ENCODE results near the gene YARS2. TPM values are rescaled to one million over a fixed set of nuclear protein-coding genes. Genes with fewer than 3 reads are reported as not detected.

Gene YARS2
- total and polyA plus RNA-seq, 9 donors: 19.6 to 23.5 (median 21.4) TPM

DNA sequence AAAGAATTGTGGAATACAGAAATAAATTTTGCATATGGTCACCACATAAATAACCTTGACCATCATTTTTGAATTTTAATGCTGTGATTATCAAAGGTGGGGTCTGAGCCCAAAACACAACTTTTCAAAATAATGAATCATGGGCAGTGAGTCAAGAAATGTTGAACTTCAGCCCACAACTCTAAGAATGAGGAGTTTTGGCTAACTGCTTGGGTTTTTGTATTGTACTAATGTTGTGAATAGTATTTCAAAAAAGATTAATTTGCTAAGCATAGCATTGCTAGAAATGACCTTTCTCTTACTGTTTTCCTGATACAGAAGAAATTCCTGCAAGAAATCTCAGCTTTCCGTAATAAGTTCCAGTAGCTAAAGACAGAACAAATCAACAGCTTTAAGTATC, 24.4 kb upstream of the YARS2 start:
- H3K36me3 ChIP-seq (ENCODE audit: control insufficient read depth, insufficient read depth, low read length): no peaks in the 10 kb centered on the region
- no peaks in the 10 kb centered on the region for H3K4me1 ChIP-seq (ENCODE audit: control insufficient read depth, insufficient read depth, low read length)
- no peaks in the 10 kb centered on the region for H3K9me3 ChIP-seq (replicated peaks; ENCODE audit: control insufficient read depth, low read depth, low read length)
- no CpG with 5 or more reads among the region's 1 CpG for WGBS (ENCODE audit: insufficient coverage)
- H3K4me3 ChIP-seq (ENCODE audit: low read length): no peak overlapping the region
- peaks cover 4% of the 10 kb centered on the region for H3K27me3 ChIP-seq (ENCODE audit: control insufficient read depth, insufficient read depth, low read length)
- DNase-seq: peak; percentile 16
- no peak overlapping the region for H3K27ac ChIP-seq (ENCODE audit: low read length)

DNA sequence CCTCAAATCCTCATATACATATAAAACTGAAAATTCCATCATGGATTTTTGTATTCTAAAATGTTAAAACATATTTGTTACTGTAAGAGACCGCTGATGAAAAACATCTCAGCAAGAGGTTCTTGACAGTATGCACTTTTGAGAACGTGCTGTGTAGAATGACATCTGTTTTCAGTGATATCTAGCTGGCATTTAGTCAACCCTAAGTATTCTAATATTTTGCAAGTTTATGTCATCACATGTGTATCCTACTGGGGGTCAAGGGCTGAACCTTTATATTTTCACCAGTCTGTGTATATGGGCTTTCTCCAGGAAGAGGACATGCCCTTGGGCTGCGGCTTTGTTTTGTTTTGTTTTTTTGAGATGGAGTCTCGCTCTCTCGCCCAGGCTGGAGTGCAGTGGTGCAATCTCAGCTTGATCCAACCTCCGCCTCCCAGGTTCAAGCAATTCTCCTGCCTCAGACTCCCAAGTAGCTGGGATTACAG, 22.0 kb upstream of the YARS2 start:
- no peak overlapping the region for H3K27ac ChIP-seq (ENCODE audit: low read length)
- no peaks in the 10 kb centered on the region for H3K4me1 ChIP-seq (ENCODE audit: control insufficient read depth, insufficient read depth, low read length)
- no peaks in the 10 kb centered on the region for H3K36me3 ChIP-seq (ENCODE audit: control insufficient read depth, insufficient read depth, low read length)
- no peaks in the 10 kb centered on the region for H3K9me3 ChIP-seq (replicated peaks; ENCODE audit: control insufficient read depth, low read depth, low read length)
- no peak for DNase-seq
- H3K4me3 ChIP-seq (ENCODE audit: low read length): no peak overlapping the region
- no CpG with 5 or more reads among the region's 6 CpGs for WGBS (ENCODE audit: insufficient coverage)
- peaks cover 4% of the 10 kb centered on the region for H3K27me3 ChIP-seq (ENCODE audit: control insufficient read depth, insufficient read depth, low read length)

DNA sequence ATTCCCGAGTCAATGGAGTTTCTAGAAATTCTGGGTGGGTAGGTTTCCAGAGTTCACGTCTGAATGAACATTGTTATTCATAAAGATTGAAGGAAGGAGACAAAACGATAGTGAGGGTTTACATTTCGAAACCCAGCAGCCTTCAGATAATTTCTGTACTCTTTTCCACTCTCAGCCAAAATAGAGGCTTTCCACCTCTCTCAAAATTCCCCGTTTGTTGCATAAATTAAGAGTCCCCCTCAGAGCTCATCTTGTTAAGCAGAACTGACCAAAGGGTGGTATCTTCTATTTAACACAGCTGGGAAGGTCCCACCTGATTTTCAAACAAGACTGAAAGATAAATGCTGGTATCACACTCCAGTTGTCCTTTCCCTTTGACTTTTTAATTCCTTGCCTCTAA, 21.5 kb upstream of the YARS2 start:
- Histone ChIP-seq H3K4me3 (ENCODE audit: low read length) (no peak overlapping the region), H3K4me1 (ENCODE audit: control insufficient read depth, insufficient read depth, low read length) (no peaks in the 10 kb centered on the region), H3K9me3 (replicated peaks; ENCODE audit: control insufficient read depth, low read depth, low read length) (no peaks in the 10 kb centered on the region), H3K36me3 (ENCODE audit: control insufficient read depth, insufficient read depth, low read length) (no peaks in the 10 kb centered on the region), H3K27ac (ENCODE audit: low read length) (no peak overlapping the region), H3K27me3 (ENCODE audit: control insufficient read depth, insufficient read depth, low read length) (peaks cover 4% of the 10 kb centered on the region)
- no CpG with 5 or more reads among the region's 5 CpGs for WGBS (ENCODE audit: insufficient coverage)
- no peak for DNase-seq

DNA sequence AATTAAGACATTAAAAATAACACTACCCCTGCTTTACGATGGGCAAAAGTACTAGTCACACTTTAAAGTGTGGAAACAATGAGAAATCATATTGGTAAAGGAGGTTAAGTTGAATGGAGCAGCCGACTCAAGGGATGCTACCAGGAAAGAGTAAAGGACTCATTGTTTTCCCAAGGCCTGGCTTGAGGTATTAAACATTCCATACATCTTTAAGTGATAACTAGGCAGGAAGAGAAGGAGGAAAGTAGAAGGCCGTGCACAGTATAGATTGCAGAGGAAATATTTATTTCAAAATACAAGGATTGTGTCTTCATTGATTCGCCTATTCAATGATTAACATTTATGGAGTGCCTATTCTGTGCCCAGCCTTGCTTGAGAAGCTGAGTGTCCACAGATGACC, 20.6 kb upstream of the YARS2 start:
- no CpG with 5 or more reads among the region's 4 CpGs for WGBS (ENCODE audit: insufficient coverage)
- Histone ChIP-seq H3K9me3 (replicated peaks; ENCODE audit: control insufficient read depth, low read depth, low read length) (no peaks in the 10 kb centered on the region), H3K27ac (ENCODE audit: low read length) (no peak overlapping the region), H3K4me1 (ENCODE audit: control insufficient read depth, insufficient read depth, low read length) (no peaks in the 10 kb centered on the region), H3K36me3 (ENCODE audit: control insufficient read depth, insufficient read depth, low read length) (no peaks in the 10 kb centered on the region), H3K4me3 (ENCODE audit: low read length) (no peak overlapping the region), H3K27me3 (ENCODE audit: control insufficient read depth, insufficient read depth, low read length) (peaks cover 4% of the 10 kb centered on the region)
- DNase-seq: no peak

DNA sequence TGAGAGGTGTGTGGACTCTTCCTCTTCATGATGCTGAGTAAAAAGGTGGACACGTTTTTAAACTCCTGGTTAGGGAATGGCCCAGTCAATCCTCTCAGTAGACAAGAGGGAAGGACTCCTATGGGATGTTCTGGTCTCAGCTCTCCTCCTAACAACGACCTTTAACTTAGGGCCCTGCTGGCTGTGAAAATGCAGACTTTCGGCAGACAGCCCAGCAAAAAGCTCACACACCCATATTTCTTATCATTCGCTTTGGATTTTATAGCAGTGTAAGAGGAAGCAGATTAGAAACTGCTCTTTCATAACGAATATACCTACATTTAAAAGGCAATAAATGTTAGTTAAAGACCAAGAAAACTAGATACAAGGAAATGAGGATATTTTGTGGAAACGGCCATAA, 18.0 kb upstream of the YARS2 start:
- WGBS (ENCODE audit: insufficient coverage): no CpG with 5 or more reads among the region's 6 CpGs

DNA sequence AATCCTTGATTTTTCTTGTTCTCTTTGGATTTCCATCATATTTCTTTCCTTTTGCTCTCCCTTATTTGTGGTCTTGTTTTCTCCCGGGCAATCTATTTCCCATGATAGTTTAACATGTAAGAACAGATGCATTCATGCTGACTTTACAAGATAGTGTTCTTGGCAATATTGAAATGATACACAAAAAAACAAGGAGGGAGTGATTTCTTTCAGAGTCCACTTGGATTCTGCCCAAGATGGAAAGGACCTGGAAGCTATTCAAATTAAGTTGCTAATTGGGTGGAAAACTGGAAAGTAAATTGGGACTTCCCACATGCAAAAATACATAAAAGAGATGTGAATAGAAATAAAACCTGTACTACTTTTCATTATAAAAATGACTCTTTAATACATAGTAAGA, 14.4 kb upstream of the YARS2 start:
- no peaks in the 10 kb centered on the region for H3K4me1 ChIP-seq (ENCODE audit: control insufficient read depth, insufficient read depth, low read length)

More for the DNA sequence above, 18.0 kb upstream of the YARS2 start:
- H3K9me3 ChIP-seq (replicated peaks; ENCODE audit: control insufficient read depth, low read depth, low read length): no peaks in the 10 kb centered on the region
- no peak overlapping the region for H3K27ac ChIP-seq (ENCODE audit: low read length)
- no peak overlapping the region for H3K4me3 ChIP-seq (ENCODE audit: low read length)
- no peak for DNase-seq
- no peaks in the 10 kb centered on the region for H3K36me3 ChIP-seq (ENCODE audit: control insufficient read depth, insufficient read depth, low read length)
- H3K4me1 ChIP-seq (ENCODE audit: control insufficient read depth, insufficient read depth, low read length): no peaks in the 10 kb centered on the region
- no peaks in the 10 kb centered on the region for H3K27me3 ChIP-seq (ENCODE audit: control insufficient read depth, insufficient read depth, low read length)

DNA sequence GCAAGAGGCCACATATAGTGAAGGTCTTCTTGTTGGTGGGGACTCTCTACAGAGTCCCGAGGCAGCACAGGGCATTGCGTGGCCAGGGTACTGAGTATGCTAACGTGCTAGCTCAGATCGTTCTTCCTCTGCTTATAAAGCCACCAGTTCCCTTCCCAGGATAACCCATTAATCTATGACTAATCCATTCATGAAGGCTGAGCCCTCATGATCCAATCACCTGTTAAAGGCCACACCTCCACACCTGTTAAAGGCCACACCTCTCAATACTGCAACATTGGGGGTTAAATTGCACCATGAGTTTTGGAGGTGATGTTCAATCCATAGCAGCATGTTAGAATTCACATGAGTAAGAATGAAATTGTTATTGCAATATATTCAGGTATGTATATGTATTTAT, 12.8 kb upstream of the YARS2 start:
- no peaks in the 10 kb centered on the region for H3K9me3 ChIP-seq (replicated peaks; ENCODE audit: control insufficient read depth, low read depth, low read length)
- H3K4me3 ChIP-seq (ENCODE audit: low read length): no peak overlapping the region
- no peak overlapping the region for H3K27ac ChIP-seq (ENCODE audit: low read length)
- H3K27me3 ChIP-seq (ENCODE audit: control insufficient read depth, insufficient read depth, low read length): no peaks in the 10 kb centered on the region
- H3K4me1 ChIP-seq (ENCODE audit: control insufficient read depth, insufficient read depth, low read length): no peaks in the 10 kb centered on the region
- DNase-seq: no peak
- 94% methylated on average over 2 of the region's 4 CpGs for WGBS (ENCODE audit: insufficient coverage)
- H3K36me3 ChIP-seq (ENCODE audit: control insufficient read depth, insufficient read depth, low read length): no peaks in the 10 kb centered on the region

More for the DNA sequence above, 14.4 kb upstream of the YARS2 start:
- Histone ChIP-seq H3K9me3 (replicated peaks; ENCODE audit: control insufficient read depth, low read depth, low read length) (no peaks in the 10 kb centered on the region), H3K4me3 (ENCODE audit: low read length) (no peak overlapping the region), H3K27ac (ENCODE audit: low read length) (no peak overlapping the region), H3K36me3 (ENCODE audit: control insufficient read depth, insufficient read depth, low read length) (no peaks in the 10 kb centered on the region), H3K27me3 (ENCODE audit: control insufficient read depth, insufficient read depth, low read length) (no peaks in the 10 kb centered on the region)
- DNase-seq: no peak
- WGBS (ENCODE audit: insufficient coverage): no CpG with 5 or more reads among the region's 1 CpG

DNA sequence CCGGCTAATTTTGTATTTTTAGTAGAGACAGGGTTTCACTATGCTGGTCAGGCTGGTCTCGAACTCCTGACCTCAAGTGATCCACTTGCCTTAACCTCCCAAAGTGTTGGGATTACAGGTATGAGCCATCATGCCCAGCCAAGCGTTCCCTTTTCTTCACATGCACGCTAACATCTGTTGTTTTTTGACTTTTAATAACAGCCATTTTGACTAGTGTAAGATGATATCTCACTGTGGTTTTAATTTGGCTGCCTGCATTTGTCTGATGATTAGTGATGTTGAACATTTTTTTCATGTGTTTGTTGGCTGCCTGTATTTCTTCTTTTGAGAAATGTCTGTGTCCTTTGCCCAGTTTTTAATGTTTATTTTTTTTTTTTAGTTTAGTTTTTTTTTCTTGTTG, 10.2 kb upstream of the YARS2 start:
- DNase-seq: no peak
- Histone ChIP-seq H3K9me3 (replicated peaks; ENCODE audit: control insufficient read depth, low read depth, low read length) (no peaks in the 10 kb centered on the region), H3K4me1 (ENCODE audit: control insufficient read depth, insufficient read depth, low read length) (no peaks in the 10 kb centered on the region), H3K4me3 (ENCODE audit: low read length) (no peak overlapping the region), H3K27me3 (ENCODE audit: control insufficient read depth, insufficient read depth, low read length) (peaks cover 2% of the 10 kb centered on the region), H3K36me3 (ENCODE audit: control insufficient read depth, insufficient read depth, low read length) (no peaks in the 10 kb centered on the region), H3K27ac (ENCODE audit: low read length) (no peak overlapping the region)
- no CpG with 5 or more reads among the region's 4 CpGs for WGBS (ENCODE audit: insufficient coverage)

DNA sequence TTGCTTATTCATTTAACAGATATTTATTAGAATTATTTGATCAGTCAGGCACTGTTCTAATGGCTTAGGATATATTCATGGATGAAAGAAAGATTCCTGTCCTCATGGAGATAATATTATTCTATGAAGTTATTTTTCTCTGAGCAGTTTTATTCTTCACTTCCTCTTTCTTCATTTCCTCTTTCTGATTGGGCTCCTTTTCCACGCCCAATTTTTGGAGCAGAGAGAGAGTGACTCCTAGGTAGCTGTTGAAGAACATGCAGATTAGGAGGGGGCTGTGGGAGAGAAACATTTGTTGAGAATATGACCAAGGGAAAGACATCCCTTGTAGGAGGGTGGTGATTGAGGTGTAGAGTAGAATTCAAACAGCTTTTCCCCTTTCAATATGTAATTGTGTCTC, 6.0 kb upstream of the YARS2 start:
- Histone ChIP-seq H3K4me3 (ENCODE audit: low read length) (no peak overlapping the region), H3K27ac (ENCODE audit: low read length) (no peak overlapping the region), H3K36me3 (ENCODE audit: control insufficient read depth, insufficient read depth, low read length) (no peaks in the 10 kb centered on the region), H3K27me3 (ENCODE audit: control insufficient read depth, insufficient read depth, low read length) (peaks cover 2% of the 10 kb centered on the region), H3K9me3 (replicated peaks; ENCODE audit: control insufficient read depth, low read depth, low read length) (no peaks in the 10 kb centered on the region), H3K4me1 (ENCODE audit: control insufficient read depth, insufficient read depth, low read length) (peaks cover under 1% of the 10 kb centered on the region)
- DNase-seq: no peak
- no CpG with 5 or more reads among the region's 1 CpG for WGBS (ENCODE audit: insufficient coverage)

DNA sequence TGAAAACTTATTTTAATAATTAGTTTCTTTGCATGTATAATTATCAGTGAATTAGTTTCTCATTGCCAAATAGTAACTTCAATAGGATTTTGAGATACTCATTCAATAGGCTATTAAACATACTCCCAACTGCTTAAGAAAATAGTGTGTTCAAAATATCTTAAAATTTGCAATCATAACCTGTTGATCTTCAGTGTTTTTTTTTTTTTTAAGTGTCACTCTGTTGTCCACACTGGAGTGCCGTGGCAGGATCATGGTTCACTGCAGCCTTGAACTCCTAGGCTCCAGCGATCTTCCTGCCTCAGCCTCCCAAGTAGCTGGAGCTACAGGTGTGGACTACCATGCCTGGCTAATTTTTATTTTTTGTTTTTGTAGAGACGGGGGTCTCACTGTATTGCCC, 1.5 kb upstream of the YARS2 start:
- 63% methylated on average over 3 of the region's 3 CpGs for WGBS (ENCODE audit: insufficient coverage)
- no peak for DNase-seq
- H3K36me3 ChIP-seq (ENCODE audit: control insufficient read depth, insufficient read depth, low read length): peaks cover 9% of the 10 kb centered on the region

DNA sequence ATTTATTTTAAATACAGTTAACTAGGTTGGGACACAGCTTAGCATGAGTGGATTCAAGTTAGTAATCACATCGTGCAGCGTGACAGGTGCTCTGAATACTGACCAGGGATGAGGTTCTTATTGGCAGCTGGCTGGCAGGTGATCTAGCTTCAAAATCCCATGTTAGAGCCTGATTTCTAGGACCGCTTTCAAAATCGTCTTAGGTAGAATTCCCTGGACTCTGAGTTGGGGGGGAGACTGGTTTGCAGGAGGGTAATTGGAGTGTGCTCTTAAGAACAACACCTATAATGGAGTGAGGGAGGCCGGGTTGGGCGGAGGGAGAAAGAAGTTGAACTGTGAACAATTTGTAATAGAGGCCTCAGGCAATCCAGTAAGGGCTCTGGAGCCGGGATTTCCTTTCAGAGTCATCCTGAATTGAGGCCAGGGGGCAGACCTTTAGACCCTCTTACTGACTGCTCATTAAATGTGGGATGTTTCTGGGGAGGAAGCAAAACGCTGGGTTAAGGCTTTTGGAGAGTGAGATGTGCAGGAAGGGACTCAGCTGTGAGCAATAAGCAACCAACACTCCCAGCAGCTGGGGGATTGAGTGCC, 874 bp upstream of the YARS2 start:
- H3K4me1 ChIP-seq (ENCODE audit: control insufficient read depth, insufficient read depth, low read length): peaks cover 15% of the 10 kb centered on the region
- H3K36me3 ChIP-seq (ENCODE audit: control insufficient read depth, insufficient read depth, low read length): peaks cover 13% of the 10 kb centered on the region
- H3K27ac ChIP-seq (ENCODE audit: low read length): peak overlapping the region; percentile 13
- H3K9me3 ChIP-seq (replicated peaks; ENCODE audit: control insufficient read depth, low read depth, low read length): no peaks in the 10 kb centered on the region
- H3K4me3 ChIP-seq (ENCODE audit: low read length): no peak overlapping the region
- 13% methylated on average over 6 of the region's 8 CpGs for WGBS (ENCODE audit: insufficient coverage)
- DNase-seq: peak; percentile 35
- H3K27me3 ChIP-seq (ENCODE audit: control insufficient read depth, insufficient read depth, low read length): peaks cover 2% of the 10 kb centered on the region

More for the DNA sequence above, 1.5 kb upstream of the YARS2 start:
- Histone ChIP-seq H3K4me3 (ENCODE audit: low read length) (no peak overlapping the region), H3K27ac (ENCODE audit: low read length) (no peak overlapping the region), H3K27me3 (ENCODE audit: control insufficient read depth, insufficient read depth, low read length) (peaks cover 2% of the 10 kb centered on the region), H3K9me3 (replicated peaks; ENCODE audit: control insufficient read depth, low read depth, low read length) (no peaks in the 10 kb centered on the region), H3K4me1 (ENCODE audit: control insufficient read depth, insufficient read depth, low read length) (peaks cover 15% of the 10 kb centered on the region)
